ENCODE results near the gene PTPN7. TPM values are rescaled to one million over a fixed set of nuclear protein-coding genes. Genes with fewer than 3 reads are reported as not detected.

Gene PTPN7
- polyA plus RNA-seq, 1 of the 3 experiments (the other 2 are of a cell fraction): not detected

GRCh38 chr1:202117898-202118371, 42.5 kb downstream of the PTPN7 start:
- no peaks in the 10 kb centered on the region for H3K27me3 ChIP-seq (ENCODE audit: insufficient read depth)
- no peak overlapping the region for H3K27ac ChIP-seq (ENCODE audit: low read depth in 2 of 2, low read length in 1 of 2)
- H3K4me1 ChIP-seq (ENCODE audit: control insufficient read depth in 1 of 2, insufficient read depth in 2 of 2, low read depth in 1 of 2, low read length in 1 of 2): peaks cover 5 to 13% of the 10 kb centered on the region in 2 experiments; a peak in 2 of 4 replicates
- 91% methylated on average over 9 of the region's 10 CpGs for WGBS (ENCODE audit: low lambda C conversion rate)
- DNase-seq: no peak
- no peaks in the 10 kb centered on the region for H3K9me2 ChIP-seq
- no peaks in the 10 kb centered on the region for H3K36me3 ChIP-seq (replicated peaks in 1 of 2; ENCODE audit: control insufficient read depth in 1 of 2, insufficient read depth in 2 of 2, low read length in 1 of 2)
- H4K20me1 ChIP-seq (ENCODE audit: insufficient read depth): no peaks in the 10 kb centered on the region
- H3K9ac ChIP-seq: no peak overlapping the region
- POLR2A ChIA-PET: interaction anchor here (0.9 kb wide), 1 partner anchor 107 kb away, joined by 5 read pairs; no protein-coding TSS in a partner anchor
- H2AFZ ChIP-seq (ENCODE audit: low read depth): no peak overlapping the region
- TF ChIP-seq, protein P1, sequence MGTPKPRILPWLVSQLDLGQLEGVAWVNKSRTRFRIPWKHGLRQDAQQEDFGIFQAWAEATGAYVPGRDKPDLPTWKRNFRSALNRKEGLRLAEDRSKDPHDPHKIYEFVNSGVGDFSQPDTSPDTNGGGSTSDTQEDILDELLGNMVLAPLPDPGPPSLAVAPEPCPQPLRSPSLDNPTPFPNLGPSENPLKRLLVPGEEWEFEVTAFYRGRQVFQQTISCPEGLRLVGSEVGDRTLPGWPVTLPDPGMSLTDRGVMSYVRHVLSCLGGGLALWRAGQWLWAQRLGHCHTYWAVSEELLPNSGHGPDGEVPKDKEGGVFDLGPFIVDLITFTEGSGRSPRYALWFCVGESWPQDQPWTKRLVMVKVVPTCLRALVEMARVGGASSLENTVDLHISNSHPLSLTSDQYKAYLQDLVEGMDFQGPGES (IDR thresholded peaks at IDR 0.05; ENCODE audit: low read depth, low read length): no peak
- TF ChIP-seq ZBTB33 (IDR thresholded peaks at IDR 0.05; ENCODE audit: borderline replicate concordance, low read depth) (no peak), SMC3 (IDR thresholded peaks at IDR 0.05; ENCODE audit: low read depth, low read length) (no peak), MEF2A (IDR thresholded peaks at IDR 0.05; ENCODE audit: borderline replicate concordance, low read depth) (no peak), JUND (IDR thresholded peaks at IDR 0.05) (no peak), EP300 (IDR thresholded peaks at IDR 0.05; ENCODE audit: borderline replicate concordance in 1 of 2, low read depth in 1 of 2, low read length in 1 of 2) (no peak), GATA2 (CRISPR knock-in tag; IDR thresholded peaks at IDR 0.05) (no peak), FOSL2 (IDR thresholded peaks at IDR 0.05; ENCODE audit: borderline replicate concordance, low read depth) (no peak), FOXM1 (IDR thresholded peaks at IDR 0.05; ENCODE audit: low read depth) (no peak), FOXJ3 (CRISPR knock-in tag; IDR thresholded peaks at IDR 0.05) (no peak), CTCF (IDR thresholded peaks at IDR 0.05) (no peak), TAF1 (IDR thresholded peaks at IDR 0.05; ENCODE audit: borderline replicate concordance, low read depth, low read length) (no peak), RAD21 (IDR thresholded peaks at IDR 0.05; ENCODE audit: low read length) (no peak), RCOR1 (IDR thresholded peaks at IDR 0.05; ENCODE audit: low read length) (no peak)
- TF ChIP-seq, protein P2, sequence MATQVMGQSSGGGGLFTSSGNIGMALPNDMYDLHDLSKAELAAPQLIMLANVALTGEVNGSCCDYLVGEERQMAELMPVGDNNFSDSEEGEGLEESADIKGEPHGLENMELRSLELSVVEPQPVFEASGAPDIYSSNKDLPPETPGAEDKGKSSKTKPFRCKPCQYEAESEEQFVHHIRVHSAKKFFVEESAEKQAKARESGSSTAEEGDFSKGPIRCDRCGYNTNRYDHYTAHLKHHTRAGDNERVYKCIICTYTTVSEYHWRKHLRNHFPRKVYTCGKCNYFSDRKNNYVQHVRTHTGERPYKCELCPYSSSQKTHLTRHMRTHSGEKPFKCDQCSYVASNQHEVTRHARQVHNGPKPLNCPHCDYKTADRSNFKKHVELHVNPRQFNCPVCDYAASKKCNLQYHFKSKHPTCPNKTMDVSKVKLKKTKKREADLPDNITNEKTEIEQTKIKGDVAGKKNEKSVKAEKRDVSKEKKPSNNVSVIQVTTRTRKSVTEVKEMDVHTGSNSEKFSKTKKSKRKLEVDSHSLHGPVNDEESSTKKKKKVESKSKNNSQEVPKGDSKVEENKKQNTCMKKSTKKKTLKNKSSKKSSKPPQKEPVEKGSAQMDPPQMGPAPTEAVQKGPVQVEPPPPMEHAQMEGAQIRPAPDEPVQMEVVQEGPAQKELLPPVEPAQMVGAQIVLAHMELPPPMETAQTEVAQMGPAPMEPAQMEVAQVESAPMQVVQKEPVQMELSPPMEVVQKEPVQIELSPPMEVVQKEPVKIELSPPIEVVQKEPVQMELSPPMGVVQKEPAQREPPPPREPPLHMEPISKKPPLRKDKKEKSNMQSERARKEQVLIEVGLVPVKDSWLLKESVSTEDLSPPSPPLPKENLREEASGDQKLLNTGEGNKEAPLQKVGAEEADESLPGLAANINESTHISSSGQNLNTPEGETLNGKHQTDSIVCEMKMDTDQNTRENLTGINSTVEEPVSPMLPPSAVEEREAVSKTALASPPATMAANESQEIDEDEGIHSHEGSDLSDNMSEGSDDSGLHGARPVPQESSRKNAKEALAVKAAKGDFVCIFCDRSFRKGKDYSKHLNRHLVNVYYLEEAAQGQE (IDR thresholded peaks at IDR 0.05; ENCODE audit: low read depth, low read length): no peak
- no peak overlapping the region for H3K4me3 ChIP-seq (ENCODE audit: low read depth in 2 of 2, low read length in 1 of 2)
- no peaks in the 10 kb centered on the region for H3F3A ChIP-seq (replicated peaks; ENCODE audit: insufficient read depth)
- no peaks in the 10 kb centered on the region for H3K79me2 ChIP-seq (ENCODE audit: insufficient read depth)
- H3K4me2 ChIP-seq: no peak overlapping the region
- no peaks in the 10 kb centered on the region for H3K9me3 ChIP-seq
- CTCF ChIA-PET: interaction anchor here (0.7 to 12.0 kb wide), 22 partner anchors 7 to 222 kb away, joined by 3 to 411 read pairs (median 5); partner anchors contain the start of genes ELF3 and RNPEP
